Raji (cell line): Measurements from ENCODE around the gene GGT6.

ENCODE experiments used
- POLR2A ChIP-seq: IDR thresholded peaks from 2 replicates; pipeline ENCODE4 v1.6.1; 2011; ENCODE audit warnings: low read depth, low read length, control low read depth; ENCODE audit not compliant: insufficient read depth

The GGT6 gene

GRCh38 chr17:4582691-4583090 is 22.3 kb upstream of the GGT6 start:
- no peak for TF ChIP-seq POLR2A

GRCh38 chr17:4582101-4582501 is 21.7 kb upstream of the GGT6 start:
- TF ChIP-seq POLR2A: no peak

- no peak for TF ChIP-seq POLR2A
Measured at GRCh38 chr17:4580291-4580690, 19.9 kb upstream of the GGT6 start.

DNA sequence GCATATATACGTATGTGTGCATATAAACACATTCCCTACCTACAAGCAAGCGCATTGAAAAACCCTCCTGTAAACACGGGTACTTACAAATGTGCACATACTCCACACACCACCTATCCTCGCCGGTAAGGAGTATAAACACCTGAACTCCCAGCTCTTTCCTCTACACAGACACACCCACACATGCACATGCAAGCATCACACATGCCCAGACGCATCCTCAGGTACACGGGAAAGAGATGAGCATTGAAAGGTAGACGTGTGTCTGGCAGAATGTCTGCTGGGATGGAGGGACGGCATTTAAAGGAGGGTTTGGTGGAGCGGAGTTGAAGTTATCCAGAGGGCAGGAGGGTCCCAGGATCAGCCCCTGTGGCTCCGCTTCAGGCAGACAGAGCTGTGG is 19.3 kb upstream of the GGT6 start:
- TF ChIP-seq POLR2A: no peak

DNA sequence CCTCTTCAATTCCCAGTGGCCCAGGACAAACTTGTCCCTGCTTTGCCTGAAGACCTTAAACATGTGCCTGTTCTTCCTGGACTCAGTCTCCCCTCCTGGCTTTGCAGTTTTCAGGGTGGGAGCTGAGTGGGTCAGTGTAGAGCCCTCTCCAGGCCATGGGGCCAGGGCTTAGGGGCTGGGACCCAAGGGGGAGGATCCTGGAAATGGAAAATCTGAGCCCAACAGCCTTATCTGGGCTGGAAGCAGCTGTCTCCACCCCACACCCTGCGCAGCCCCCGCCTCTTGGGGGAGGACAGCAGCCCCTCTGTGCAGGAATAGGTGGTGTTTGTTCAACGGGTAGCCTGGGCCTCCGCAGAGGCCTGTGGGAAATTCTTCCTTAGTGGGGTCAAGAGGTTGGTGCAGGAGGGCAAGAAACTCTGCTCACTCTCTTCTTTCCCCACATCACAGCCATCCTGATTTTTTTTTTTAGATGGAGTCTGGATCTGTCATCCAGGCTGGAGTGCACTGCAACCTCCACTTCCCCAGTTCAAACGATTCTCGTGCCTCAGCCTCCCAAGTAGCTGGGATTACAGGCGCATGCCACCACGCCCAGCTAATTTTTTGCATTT is 17.1 kb upstream of the GGT6 start:
- no peak for TF ChIP-seq POLR2A

DNA sequence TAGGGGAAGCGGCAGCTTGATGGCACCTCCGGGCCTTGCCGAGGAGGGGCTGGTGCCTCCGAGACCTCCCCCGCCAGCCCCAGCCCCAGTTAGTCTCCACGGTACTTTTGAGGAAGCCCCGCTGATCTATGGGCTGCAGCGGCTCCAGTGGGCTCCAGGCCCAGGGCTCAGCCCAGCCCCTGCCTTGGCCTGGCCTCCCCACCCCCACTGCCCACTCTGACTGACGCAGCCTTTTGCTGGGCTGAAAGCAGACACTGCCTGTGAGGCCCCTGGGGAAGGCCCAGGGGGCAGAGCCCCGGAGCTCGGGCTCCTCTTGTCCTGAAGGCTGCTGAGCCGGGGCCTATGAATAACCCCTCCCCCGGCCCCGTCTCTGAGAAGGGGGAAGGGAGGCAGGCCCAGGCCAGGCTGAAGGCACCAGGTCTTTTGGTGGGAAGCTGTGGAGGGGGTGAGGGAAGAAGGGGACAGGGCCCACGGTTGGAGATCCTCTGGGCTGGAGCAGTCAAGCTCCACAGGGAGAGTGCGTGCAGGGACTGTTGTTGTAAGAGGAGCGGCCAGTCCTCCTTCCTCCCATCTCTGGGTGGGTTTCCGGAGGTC is 16.4 kb upstream of the GGT6 start:
- no peak for TF ChIP-seq POLR2A

DNA sequence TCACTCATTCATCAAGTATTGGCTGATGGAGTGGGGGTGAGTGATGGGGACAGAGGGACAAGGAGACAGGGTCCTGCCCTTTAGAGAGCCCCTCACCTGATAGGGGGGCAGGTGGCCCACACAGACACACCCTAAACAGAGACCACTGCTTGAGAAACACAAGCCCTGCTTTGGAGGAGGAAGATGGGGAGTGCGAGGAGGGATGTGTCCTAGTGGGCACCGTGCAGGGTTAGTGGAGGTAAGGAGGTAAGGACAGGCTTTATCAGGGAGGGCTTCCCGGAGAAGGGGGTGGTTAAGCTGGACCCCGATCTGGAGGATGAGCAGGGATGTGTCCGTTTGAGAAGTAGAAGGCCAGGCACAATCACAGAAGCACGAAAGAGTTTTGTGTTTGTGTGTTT is 15.8 kb upstream of the GGT6 start:
- TF ChIP-seq POLR2A: no peak

GRCh38 chr17:4574448-4575045 is 14.2 kb upstream of the GGT6 start:
- TF ChIP-seq POLR2A: no peak

- no peak for TF ChIP-seq POLR2A
Measured at GRCh38 chr17:4573669-4574068, 13.3 kb upstream of the GGT6 start.

GRCh38 chr17:4573115-4573514 is 12.7 kb upstream of the GGT6 start:
- TF ChIP-seq POLR2A: no peak

DNA sequence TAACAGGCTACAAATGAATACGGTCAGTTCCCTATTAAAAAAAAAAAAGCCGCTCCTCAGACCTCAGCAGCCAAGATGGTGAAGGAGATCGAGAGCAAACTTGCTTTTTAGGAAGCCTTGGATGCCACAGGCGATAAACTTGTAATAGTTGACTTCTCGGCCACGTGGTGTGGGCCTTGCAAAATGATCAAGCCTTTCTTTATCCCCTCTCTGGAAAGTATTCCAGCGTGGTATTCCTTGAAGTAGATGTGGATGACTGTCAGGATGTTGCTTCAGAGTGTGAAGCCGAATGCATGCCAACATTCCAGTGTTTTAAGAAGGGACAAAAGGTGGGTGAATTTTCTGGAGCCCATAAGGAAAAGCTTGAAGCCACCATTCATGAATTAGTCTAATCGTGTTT is 11.8 kb upstream of the GGT6 start:
- no peak for TF ChIP-seq POLR2A

GRCh38 chr17:4569591-4569990 is 9.2 kb upstream of the GGT6 start:
- no peak for TF ChIP-seq POLR2A

- no peak for TF ChIP-seq POLR2A
Measured at GRCh38 chr17:4566785-4567184, 6.4 kb upstream of the GGT6 start.

DNA sequence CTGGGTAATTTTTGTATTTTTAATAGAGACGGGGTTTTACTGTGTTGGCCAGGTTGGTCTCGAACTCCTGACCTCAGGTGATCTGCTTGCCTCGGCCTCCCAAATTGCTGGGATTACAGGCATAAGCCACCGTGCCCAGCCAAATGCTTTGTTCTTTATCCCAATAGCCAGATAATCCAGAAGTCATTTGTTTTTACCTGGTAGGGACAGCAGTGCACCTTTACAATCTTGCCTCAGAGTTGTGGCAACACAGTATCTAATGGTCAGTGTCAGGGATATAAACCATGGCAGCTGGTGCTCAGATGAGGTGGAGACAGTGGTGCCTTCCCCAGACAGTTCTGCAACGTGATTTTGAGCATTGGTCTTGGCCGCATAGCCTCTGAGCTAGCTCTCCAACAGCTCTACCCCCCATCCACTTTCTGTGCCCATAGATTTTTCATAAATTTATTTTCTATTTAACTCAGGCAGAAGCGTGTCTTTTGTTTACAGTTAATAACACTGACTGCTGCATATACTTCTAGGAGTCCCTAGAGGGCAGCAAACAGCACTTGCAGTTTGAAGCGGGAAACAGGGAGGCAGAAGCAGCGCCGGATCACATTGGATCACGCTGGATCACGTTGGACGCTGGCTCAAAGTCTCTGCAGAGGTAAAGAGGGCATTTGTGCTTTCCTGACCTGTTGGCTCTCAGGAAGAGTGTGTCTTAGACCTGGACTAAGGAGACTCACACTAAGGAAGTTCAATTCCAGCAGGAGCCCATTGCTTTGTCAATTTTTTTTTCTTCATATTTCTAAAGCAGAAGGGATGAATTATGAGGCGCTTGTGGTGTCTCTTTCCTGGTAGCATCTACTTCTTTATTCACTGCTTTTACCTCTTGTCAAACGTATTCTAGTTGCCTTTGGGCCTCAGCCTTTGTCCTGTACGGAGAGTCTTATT is 5.1 kb upstream of the GGT6 start:
- no peak for TF ChIP-seq POLR2A
